Skeletal muscle satellite cell (primary cell): Measurements from ENCODE around the gene DMD.
"Not testable (repeated sequence)": the region's sequence is repeated elsewhere in the genome, so short reads cannot be mapped to it uniquely, and the experiment has no call there.

Source experiments
- H3K27me3 ChIP-seq: 2 replicates; pipeline ENCODE4 v1.7.0; 2013; ENCODE audit warnings: low read length; ENCODE audit not compliant: control insufficient read depth, insufficient read depth
- H3K36me3 ChIP-seq: 2 replicates; pipeline ENCODE4 v1.7.0; 2013; ENCODE audit warnings: mild to moderate bottlenecking, control low read depth, low read length; ENCODE audit not compliant: insufficient read depth
- H3K4me1 ChIP-seq: 2 replicates; pipeline ENCODE4 v1.7.0; 2013; ENCODE audit warnings: low read length; ENCODE audit not compliant: control insufficient read depth, insufficient read depth
- H3K4me2 ChIP-seq: 2 replicates; pipeline ENCODE4 v1.7.0; 2013; ENCODE audit warnings: mild to moderate bottlenecking, low read length
- H3K4me3 ChIP-seq: 2 replicates; pipeline ENCODE4 v1.7.0; 2013; ENCODE audit warnings: low read length
- H3K9ac ChIP-seq: 2 replicates; pipeline ENCODE4 v1.7.0; 2013; ENCODE audit warnings: mild to moderate bottlenecking, low read depth, low read length, moderate library complexity
- H3K9me3 ChIP-seq: replicated peaks from 2 replicates; pipeline ENCODE4 v1.7.0; 2013; ENCODE audit warnings: mild to moderate bottlenecking, control low read depth, low read length

The DMD gene

GRCh38 chrX:32744921-32745320 lies 466.4 kb downstream of the DMD start:
- Histone ChIP-seq H3K27me3 (no peaks in the 10 kb centered on the region), H3K4me1 (peaks cover 9% of the 10 kb centered on the region), H3K4me2 (peak overlapping the region; percentile 11), H3K36me3 (no peaks in the 10 kb centered on the region), H3K9ac (no peak overlapping the region), H3K9me3 (no peaks in the 10 kb centered on the region), H3K4me3 (no peak overlapping the region)

GRCh38 chrX:32741910-32742309 lies 469.4 kb downstream of the DMD start:
- H3K4me1 ChIP-seq, result peaks cover 9% of the 10 kb centered on the region
- H3K27me3 ChIP-seq, result no peaks in the 10 kb centered on the region
- H3K9ac ChIP-seq, result no peak overlapping the region
- H3K9me3 ChIP-seq, result no peaks in the 10 kb centered on the region
- H3K36me3 ChIP-seq, result no peaks in the 10 kb centered on the region
- H3K4me3 ChIP-seq, result no peak overlapping the region
- H3K4me2 ChIP-seq, result no peak overlapping the region

GRCh38 chrX:32708542-32708941 lies 502.8 kb downstream of the DMD start:
- Histone ChIP-seq H3K4me1 (no peaks in the 10 kb centered on the region), H3K36me3 (no peaks in the 10 kb centered on the region), H3K4me2 (no peak overlapping the region), H3K27me3 (no peaks in the 10 kb centered on the region), H3K9ac (no peak overlapping the region), H3K9me3 (no peaks in the 10 kb centered on the region), H3K4me3 (no peak overlapping the region)

GRCh38 chrX:32705385-32705784 lies 506.0 kb downstream of the DMD start:
- H3K36me3 ChIP-seq, H3K4me1 ChIP-seq, H3K9me3 ChIP-seq, H3K4me2 ChIP-seq, H3K9ac ChIP-seq, H3K4me3 ChIP-seq, H3K27me3 ChIP-seq: not testable (repeated sequence)

- no peak overlapping the region for H3K9ac ChIP-seq
- H3K4me3 ChIP-seq, result no peak overlapping the region
- no peaks in the 10 kb centered on the region for H3K27me3 ChIP-seq
- no peaks in the 10 kb centered on the region for H3K36me3 ChIP-seq
- no peaks in the 10 kb centered on the region for H3K9me3 ChIP-seq
- no peak overlapping the region for H3K4me2 ChIP-seq
- H3K4me1 ChIP-seq, result no peaks in the 10 kb centered on the region
Measured at GRCh38 chrX:32687379-32687778, 524.0 kb downstream of the DMD start.

- H3K27me3 ChIP-seq, result no peaks in the 10 kb centered on the region
- no peaks in the 10 kb centered on the region for H3K9me3 ChIP-seq
- no peaks in the 10 kb centered on the region for H3K4me1 ChIP-seq
- H3K9ac ChIP-seq, result no peak overlapping the region
- H3K4me3 ChIP-seq, result no peak overlapping the region
- H3K4me2 ChIP-seq, result no peak overlapping the region
- no peaks in the 10 kb centered on the region for H3K36me3 ChIP-seq
Measured at GRCh38 chrX:32678487-32678886, 532.9 kb downstream of the DMD start.

GRCh38 chrX:32673193-32673592 lies 538.2 kb downstream of the DMD start:
- H3K4me1 ChIP-seq, result no peaks in the 10 kb centered on the region
- H3K4me2 ChIP-seq, result no peak overlapping the region
- H3K9me3 ChIP-seq, result no peaks in the 10 kb centered on the region
- H3K9ac ChIP-seq, result no peak overlapping the region
- H3K4me3 ChIP-seq, result no peak overlapping the region
- no peaks in the 10 kb centered on the region for H3K27me3 ChIP-seq
- no peaks in the 10 kb centered on the region for H3K36me3 ChIP-seq

GRCh38 chrX:32662516-32662915 lies 548.8 kb downstream of the DMD start:
- H3K4me3 ChIP-seq, result no peak overlapping the region
- H3K36me3 ChIP-seq, result no peaks in the 10 kb centered on the region
- no peak overlapping the region for H3K9ac ChIP-seq
- H3K4me2 ChIP-seq, result no peak overlapping the region
- no peaks in the 10 kb centered on the region for H3K9me3 ChIP-seq
- no peaks in the 10 kb centered on the region for H3K4me1 ChIP-seq
- no peaks in the 10 kb centered on the region for H3K27me3 ChIP-seq

GRCh38 chrX:32644476-32645245 lies 566.7 kb downstream of the DMD start:
- Histone ChIP-seq H3K9ac (no peak overlapping the region), H3K4me3 (no peak overlapping the region), H3K4me1 (no peaks in the 10 kb centered on the region), H3K36me3 (no peaks in the 10 kb centered on the region), H3K4me2 (no peak overlapping the region), H3K9me3 (no peaks in the 10 kb centered on the region), H3K27me3 (no peaks in the 10 kb centered on the region)

- Histone ChIP-seq H3K4me3 (no peak overlapping the region), H3K27me3 (no peaks in the 10 kb centered on the region), H3K9ac (no peak overlapping the region), H3K4me1 (no peaks in the 10 kb centered on the region), H3K36me3 (no peaks in the 10 kb centered on the region), H3K4me2 (no peak overlapping the region), H3K9me3 (no peaks in the 10 kb centered on the region)
Measured at GRCh38 chrX:32642283-32642682, 569.1 kb downstream of the DMD start.

GRCh38 chrX:32618154-32618553 lies 593.2 kb downstream of the DMD start:
- Histone ChIP-seq H3K4me1 (no peaks in the 10 kb centered on the region), H3K4me3 (no peak overlapping the region), H3K27me3 (no peaks in the 10 kb centered on the region), H3K9me3 (no peaks in the 10 kb centered on the region), H3K9ac (no peak overlapping the region), H3K4me2 (no peak overlapping the region), H3K36me3 (no peaks in the 10 kb centered on the region)

- no peaks in the 10 kb centered on the region for H3K27me3 ChIP-seq
- H3K4me3 ChIP-seq, result no peak overlapping the region
- no peaks in the 10 kb centered on the region for H3K4me1 ChIP-seq
- H3K36me3 ChIP-seq, result no peaks in the 10 kb centered on the region
- no peaks in the 10 kb centered on the region for H3K9me3 ChIP-seq
- H3K9ac ChIP-seq, result no peak overlapping the region
- no peak overlapping the region for H3K4me2 ChIP-seq
Measured at GRCh38 chrX:32614707-32615106, 596.6 kb downstream of the DMD start.
